GM18499 (cell line): ENCODE measurements around the gene GFER.

Source experiments
- ATAC-seq: cut with Tn5 transposase; IDR thresholded peaks from one replicate; pipeline ENCODE4 v1.9.1; 2021; ENCODE audit warnings: moderate number of reproducible peaks; ENCODE audit not compliant: insufficient read depth, unreplicated experiment

GFER gene

GRCh38 chr16:1973461-1974156, 10.4 kb upstream of the GFER start:
- no peak for ATAC-seq

GRCh38 chr16:1974157-1975070, 9.6 kb upstream of the GFER start:
- no peak for ATAC-seq

- no peak for ATAC-seq
Measured at GRCh38 chr16:1975432-1976215, 8.4 kb upstream of the GFER start.

GRCh38 chr16:1976216-1976520, 7.8 kb upstream of the GFER start:
- no peak for ATAC-seq

GRCh38 chr16:1976951-1977874, 6.8 kb upstream of the GFER start:
- ATAC-seq, result no peak

- ATAC-seq, result no peak
Measured at GRCh38 chr16:1977875-1978268, 6.1 kb upstream of the GFER start.

- no peak for ATAC-seq
Measured at GRCh38 chr16:1978476-1979120, 5.4 kb upstream of the GFER start.

- no peak for ATAC-seq
Measured at GRCh38 chr16:1979271-1980029, 4.5 kb upstream of the GFER start.

- no peak for ATAC-seq
Measured at GRCh38 chr16:1980030-1980769, 3.8 kb upstream of the GFER start.

- ATAC-seq, result no peak
Measured at GRCh38 chr16:1980770-1981087, 3.3 kb upstream of the GFER start.

GRCh38 chr16:1981398-1981836, 2.6 kb upstream of the GFER start, which contains the start of gene NOXO1:
TSS of gene NOXO1 (minus strand) at chr16:1981469. CDS start at chr16:1981179, 290 bp downstream.
- no peak for ATAC-seq

- ATAC-seq, result no peak
Measured at GRCh38 chr16:1982013-1982433, 2.0 kb upstream of the GFER start.

GRCh38 chr16:1982991-1983543, 926 bp upstream of the GFER start:
- ATAC-seq, result no peak

GRCh38 chr16:1984347-1985225, 593 bp downstream of the GFER start:
- no peak for ATAC-seq

- ATAC-seq, result no peak
Measured at GRCh38 chr16:1985466-1986150, 1.6 kb downstream of the GFER start.

- no peak for ATAC-seq
Measured at GRCh38 chr16:1987198-1987597, 3.2 kb downstream of the GFER start.
